Suprapubic skin (tissue), 4 donors: ENCODE data around the gene C14orf119. TPM values are rescaled to one million over a fixed set of nuclear protein-coding genes. Genes with fewer than 3 reads are reported as not detected.

Experiments used
- DNase-seq, 2 donors: peaks; one replicate each; pipeline ENCODE4 v3.0.0-alpha.2; 2019; ENCODE audit warnings: low spot score in 2 of 2
- H3K27ac ChIP-seq: fragments of 200-600 bp; sonication (generic); one replicate; pipeline ENCODE4 v1.5.1; 2019
- H3K27me3 ChIP-seq: fragments of 200-600 bp; sonication (generic); one replicate; pipeline ENCODE4 v1.5.1; 2019
- H3K36me3 ChIP-seq: fragments of 200-600 bp; sonication (generic); one replicate; pipeline ENCODE4 v1.5.1; 2019
- H3K4me1 ChIP-seq: fragments of 200-600 bp; sonication (generic); one replicate; pipeline ENCODE4 v1.5.1; 2019
- H3K4me3 ChIP-seq: fragments of 200-600 bp; sonication (generic); one replicate; pipeline ENCODE4 v1.5.1; 2019; ENCODE audit warnings: mild to moderate bottlenecking
- H3K9me3 ChIP-seq: fragments of 200-600 bp; sonication (generic); one replicate; pipeline ENCODE4 v1.5.1; 2019
- EP300 ChIP-seq: sonication (generic); formaldehyde crosslinking; IDR thresholded peaks from one replicate; pipeline ENCODE4 v1.6.1; 2017; ENCODE audit warnings: antibody characterized with exemption
- POLR2A ChIP-seq, 2 donors: fragments of 450-650 bp; IDR thresholded peaks; one replicate each; pipeline ENCODE4 v1.6.1; 2017; ENCODE audit warnings: antibody characterized with exemption in 2 of 2, mild to moderate bottlenecking in 2 of 2, moderate library complexity in 2 of 2
- POLR2AphosphoS5 ChIP-seq, 3 donors: sonication (generic); formaldehyde crosslinking; IDR thresholded peaks; one replicate each; pipeline ENCODE4 v1.6.1; 2017; ENCODE audit warnings: antibody characterized with exemption in 3 of 3
- WGBS: methylation state at CpG from one replicate; pipeline ENCODE4 v1.1.5; 2018; 5-methylcytosine and 5-hydroxymethylcytosine counted together
- total RNA-seq, 4 donors: library from RNA; depleted of rRNA; stranded (reverse); fragments of >200 nt; gene quantifications; one replicate each; pipeline ENCODE4 v1.1.0, GENCODE V29; 2016
- TF ChIP-seq, protein P1 (sequence below), 2 donors: fragments of 200-600 bp in 1 of 2; fragments of 450-650 bp in 1 of 2; sonication (generic) in 1 of 2; IDR thresholded peaks; one replicate each; pipeline ENCODE4 v1.5.1; 2016 to 2019; ENCODE audit warnings: antibody characterized with exemption in 2 of 2, mild to moderate bottlenecking in 1 of 2, moderate library complexity in 1 of 2

The C14orf119 gene
- total RNA-seq, 4 donors from 2014 or later: 10.1 to 22.7 (median 18.6) TPM

DNA sequence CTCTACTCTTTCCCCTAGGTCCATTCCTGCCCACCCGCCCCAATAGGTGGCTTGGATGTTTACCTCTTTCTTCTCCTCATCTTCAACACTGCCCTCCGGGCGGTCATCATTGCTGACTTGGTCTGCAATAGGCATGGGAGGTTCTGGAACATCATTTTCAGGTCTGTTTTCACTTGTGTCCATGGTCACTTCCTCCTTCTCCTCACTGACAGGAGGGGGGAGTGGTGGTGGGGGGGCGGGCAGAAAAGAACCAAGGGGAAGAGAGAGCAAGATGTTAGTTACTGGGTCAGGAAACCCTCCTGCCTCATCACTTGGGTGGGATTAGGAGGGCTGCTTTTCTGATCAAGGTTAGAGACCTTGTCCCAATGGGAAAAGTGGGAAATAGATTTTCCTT is 25.9 kb upstream of the C14orf119 start:
- Histone ChIP-seq H3K4me3 (no peak overlapping the region), H3K27me3 (no peaks in the 10 kb centered on the region), H3K9me3 (no peaks in the 10 kb centered on the region), H3K4me1 (peaks cover 51% of the 10 kb centered on the region), H3K36me3 (peaks cover 61% of the 10 kb centered on the region), H3K27ac (no peak overlapping the region)
- peak in 1 of 2 donors; percentile 45 for DNase-seq
- TF ChIP-seq, protein P1, sequence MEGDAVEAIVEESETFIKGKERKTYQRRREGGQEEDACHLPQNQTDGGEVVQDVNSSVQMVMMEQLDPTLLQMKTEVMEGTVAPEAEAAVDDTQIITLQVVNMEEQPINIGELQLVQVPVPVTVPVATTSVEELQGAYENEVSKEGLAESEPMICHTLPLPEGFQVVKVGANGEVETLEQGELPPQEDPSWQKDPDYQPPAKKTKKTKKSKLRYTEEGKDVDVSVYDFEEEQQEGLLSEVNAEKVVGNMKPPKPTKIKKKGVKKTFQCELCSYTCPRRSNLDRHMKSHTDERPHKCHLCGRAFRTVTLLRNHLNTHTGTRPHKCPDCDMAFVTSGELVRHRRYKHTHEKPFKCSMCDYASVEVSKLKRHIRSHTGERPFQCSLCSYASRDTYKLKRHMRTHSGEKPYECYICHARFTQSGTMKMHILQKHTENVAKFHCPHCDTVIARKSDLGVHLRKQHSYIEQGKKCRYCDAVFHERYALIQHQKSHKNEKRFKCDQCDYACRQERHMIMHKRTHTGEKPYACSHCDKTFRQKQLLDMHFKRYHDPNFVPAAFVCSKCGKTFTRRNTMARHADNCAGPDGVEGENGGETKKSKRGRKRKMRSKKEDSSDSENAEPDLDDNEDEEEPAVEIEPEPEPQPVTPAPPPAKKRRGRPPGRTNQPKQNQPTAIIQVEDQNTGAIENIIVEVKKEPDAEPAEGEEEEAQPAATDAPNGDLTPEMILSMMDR (IDR thresholded peaks at IDR 0.05): no peak
- no peak for TF ChIP-seq EP300
- no peak for TF ChIP-seq POLR2AphosphoS5 (IDR thresholded peaks at IDR 0.05)
- no peak for TF ChIP-seq POLR2A (IDR thresholded peaks at IDR 0.05)
- WGBS: 89% methylated on average over 4 of the region's 4 CpGs

- TF ChIP-seq POLR2A (IDR thresholded peaks at IDR 0.05): no peak
- Histone ChIP-seq H3K4me1 (peaks cover 51% of the 10 kb centered on the region), H3K27ac (peak overlapping the region; percentile 3), H3K36me3 (peaks cover 58% of the 10 kb centered on the region), H3K27me3 (no peaks in the 10 kb centered on the region), H3K4me3 (peak overlapping the region; percentile 72), H3K9me3 (no peaks in the 10 kb centered on the region)
- DNase-seq: peak in 1 of 2 donors; percentile 35
- WGBS: 10% methylated on average over 10 of the region's 10 CpGs
These were observed 24.8 kb upstream of the C14orf119 start for GRCh38 chr14:23070262-23071129.

DNA sequence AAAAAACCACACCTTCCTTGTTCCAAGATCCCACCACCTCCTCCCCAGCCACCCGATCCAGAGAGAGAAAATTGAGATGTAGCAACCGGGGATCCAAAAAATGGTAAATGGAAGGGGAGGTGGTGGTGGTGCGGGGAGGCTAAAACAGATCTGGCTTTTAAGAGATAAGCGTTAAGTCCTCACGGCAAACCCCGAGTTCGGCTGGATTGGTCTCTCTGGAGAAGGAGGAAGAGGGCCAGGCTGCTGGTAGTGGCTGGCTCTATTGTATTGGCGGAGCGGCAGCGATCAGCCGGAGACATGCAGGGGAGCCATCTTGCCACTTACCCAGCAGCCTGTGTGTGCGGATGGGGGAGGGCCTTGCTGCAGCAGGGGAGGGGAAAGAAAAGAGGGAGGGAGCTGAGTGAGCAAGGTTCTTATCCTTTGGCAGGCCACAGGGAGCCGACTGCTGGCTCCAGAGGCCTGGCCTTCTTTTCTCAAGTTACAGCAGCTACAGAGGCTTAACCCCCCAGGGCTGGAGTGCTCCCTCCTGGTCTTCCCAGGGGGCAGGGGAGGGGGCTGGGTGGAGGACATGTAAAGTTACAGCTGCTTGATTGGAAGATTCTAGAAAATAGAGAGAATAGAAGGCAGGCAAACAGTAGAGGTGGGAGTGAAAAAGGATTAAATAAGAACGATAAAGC is 23.9 kb upstream of the C14orf119 start:
- Histone ChIP-seq H3K36me3 (peaks cover 59% of the 10 kb centered on the region), H3K4me3 (peak overlapping the region; percentile 72), H3K4me1 (peaks cover 51% of the 10 kb centered on the region), H3K9me3 (no peaks in the 10 kb centered on the region), H3K27me3 (no peaks in the 10 kb centered on the region), H3K27ac (peak overlapping the region; percentile 87)
- peak; percentile 87 to 89 for DNase-seq
- under 1% methylated on average over 14 of the region's 14 CpGs for WGBS
- TF ChIP-seq EP300: no peak
- TF ChIP-seq, protein P1 (IDR thresholded peaks at IDR 0.05): no peak

- DNase-seq: no peak
- Histone ChIP-seq H3K4me3 (peak overlapping the region; percentile 72), H3K4me1 (peaks cover 52% of the 10 kb centered on the region), H3K36me3 (peaks cover 59% of the 10 kb centered on the region), H3K27ac (peak overlapping the region; percentile 87), H3K27me3 (no peaks in the 10 kb centered on the region), H3K9me3 (no peaks in the 10 kb centered on the region)
- TF ChIP-seq POLR2A (IDR thresholded peaks at IDR 0.05) (no peak), POLR2AphosphoS5 (IDR thresholded peaks at IDR 0.05) (no peak), EP300 (no peak)
- TF ChIP-seq, protein P1 (IDR thresholded peaks at IDR 0.05): no peak
- 46% methylated on average over 5 of the region's 5 CpGs for WGBS
These were observed 23.3 kb upstream of the C14orf119 start for GRCh38 chr14:23071921-23072539.

- Histone ChIP-seq H3K4me1 (peaks cover 52% of the 10 kb centered on the region), H3K36me3 (peaks cover 67% of the 10 kb centered on the region)
- TF ChIP-seq EP300 (no peak), POLR2AphosphoS5 (IDR thresholded peaks at IDR 0.05) (no peak), POLR2A (IDR thresholded peaks at IDR 0.05) (no peak)
- TF ChIP-seq, protein P1 (IDR thresholded peaks at IDR 0.05): no peak
These were observed 20.4 kb upstream of the C14orf119 start for GRCh38 chr14:23074906-23075305.

More at GRCh38 chr14:23074906-23075305, 20.4 kb upstream of the C14orf119 start:
- H3K4me3 ChIP-seq: no peak overlapping the region
- no peaks in the 10 kb centered on the region for H3K27me3 ChIP-seq
- WGBS: 100% methylated on average over 1 of the region's 1 CpG
- no peak for DNase-seq
- H3K27ac ChIP-seq: no peak overlapping the region
- H3K9me3 ChIP-seq: no peaks in the 10 kb centered on the region
